G401 (cell line): ENCODE data around the gene TRABD2B. TPM values are rescaled to one million over a fixed set of nuclear protein-coding genes. Genes with fewer than 3 reads are reported as not detected.
A peak's percentile ranks its signal among the peaks of the same experiment; 100 is the strongest.

Experiments used
- DNase-seq: peaks from one replicate; pipeline ENCODE4 v3.0.0-alpha.2; 2015; ENCODE audit warnings: low spot score
- in situ Hi-C: cut with HindIII; loops from 2 replicates; pipeline ENCODE4 v1.10.0; 2016; ENCODE audit warnings: low sequenced_read_pairs, mixed read lengths
- total RNA-seq: library from RNA; depleted of rRNA; stranded (reverse); fragments of >200 nt; shearing (Covaris generic); gene quantifications from 2 replicates; pipeline ENCODE4 v1.2.3, GENCODE V29; 2014

TRABD2B gene
- total RNA-seq, 1 experiment from 2014 or later = not detected

- no peak for DNase-seq
- in situ Hi-C loops = no loop called here
Measured at GRCh38 chr1:47947531-47947930, 49.7 kb downstream of the TRABD2B start.

GRCh38 chr1:47944561-47944960 is 52.6 kb downstream of the TRABD2B start:
- in situ Hi-C loops = no loop called here
- peak; percentile 21 for DNase-seq

GRCh38 chr1:47942240-47942629 is 55.0 kb downstream of the TRABD2B start:
- no peak for DNase-seq
- in situ Hi-C loops = no loop called here

GRCh38 chr1:47941609-47942239 is 55.5 kb downstream of the TRABD2B start:
- in situ Hi-C loops = no loop called here
- no peak for DNase-seq

GRCh38 chr1:47940779-47941178 is 56.4 kb downstream of the TRABD2B start:
- in situ Hi-C loops = no loop called here
- DNase-seq = no peak

- in situ Hi-C loops = no loop called here
- DNase-seq = no peak
Measured at GRCh38 chr1:47940326-47940725, 56.9 kb downstream of the TRABD2B start.

GRCh38 chr1:47938520-47938919 is 58.7 kb downstream of the TRABD2B start:
- in situ Hi-C loops = no loop called here
- DNase-seq = no peak

GRCh38 chr1:47937586-47938254 is 59.5 kb downstream of the TRABD2B start:
- DNase-seq = no peak
- in situ Hi-C loops = no loop called here

- DNase-seq = no peak
- in situ Hi-C loops = no loop called here
Measured at GRCh38 chr1:47936916-47937551, 60.2 kb downstream of the TRABD2B start.

- in situ Hi-C loops = no loop called here
- DNase-seq = peak; percentile 72
Measured at GRCh38 chr1:47935856-47936255, 61.3 kb downstream of the TRABD2B start.

- in situ Hi-C loops = no loop called here
- no peak for DNase-seq
Measured at GRCh38 chr1:47935163-47935562, 62.0 kb downstream of the TRABD2B start.

GRCh38 chr1:47934243-47934805 is 62.9 kb downstream of the TRABD2B start:
- in situ Hi-C loops = no loop called here

GRCh38 chr1:47932743-47933142 is 64.4 kb downstream of the TRABD2B start:
- DNase-seq = no peak
- in situ Hi-C loops = no loop called here

More at GRCh38 chr1:47934243-47934805, 62.9 kb downstream of the TRABD2B start:
- DNase-seq = peak; percentile 54

GRCh38 chr1:47931395-47931794 is 65.8 kb downstream of the TRABD2B start:
- DNase-seq = no peak
- in situ Hi-C loops = no loop called here

- in situ Hi-C loops = no loop called here
- DNase-seq = no peak
Measured at GRCh38 chr1:47930210-47930840, 66.9 kb downstream of the TRABD2B start.

GRCh38 chr1:47927165-47927564 is 70.0 kb downstream of the TRABD2B start:
- no peak for DNase-seq
- in situ Hi-C loops = no loop called here

- in situ Hi-C loops = no loop called here
- no peak for DNase-seq
Measured at GRCh38 chr1:47926461-47926999, 70.7 kb downstream of the TRABD2B start.

GRCh38 chr1:47924270-47925048 is 72.7 kb downstream of the TRABD2B start:
- in situ Hi-C loops = no loop called here
- DNase-seq = no peak

- DNase-seq = no peak
- in situ Hi-C loops = no loop called here
Measured at GRCh38 chr1:47921935-47922415, 75.2 kb downstream of the TRABD2B start.
